Neural progenitor cell (in vitro differentiated cells): ENCODE data around the gene CSK. TPM values are rescaled to one million over a fixed set of nuclear protein-coding genes. Genes with fewer than 3 reads are reported as not detected.
A peak's percentile ranks its signal among the peaks of the same experiment; 100 is the strongest.

Experiments
- DNase-seq: peaks from one replicate; pipeline ENCODE4 v3.0.0-alpha.2; 2016; ENCODE audit warnings: low spot score
- H2AFZ ChIP-seq: fragments of 200-600 bp; sonication (generic); replicated peaks from 2 replicates; pipeline ENCODE4 v1.6.1; 2016; ENCODE audit warnings: antibody characterized with exemption
- H3F3A ChIP-seq: fragments of 200-600 bp; sonication (generic); 2 replicates; pipeline ENCODE4 v1.6.1; 2016; ENCODE audit warnings: antibody characterized with exemption, low read depth
- H3K27ac ChIP-seq: fragments of 200-600 bp; sonication (generic); 2 replicates; pipeline ENCODE4 v1.5.1; 2016; ENCODE audit warnings: mild to moderate bottlenecking
- H3K27me3 ChIP-seq: fragments of 200-600 bp; sonication (generic); 2 replicates; pipeline ENCODE4 v1.6.1; 2016; ENCODE audit warnings: mild to moderate bottlenecking, moderate library complexity
- H3K36me3 ChIP-seq: fragments of 200-600 bp; sonication (generic); 2 replicates; pipeline ENCODE4 v1.5.1; 2016
- H3K4me1 ChIP-seq: fragments of 200-600 bp; sonication (generic); 2 replicates; pipeline ENCODE4 v1.6.1; 2016; ENCODE audit warnings: mixed run types
- H3K4me2 ChIP-seq: fragments of 200-600 bp; sonication (generic); 2 replicates; pipeline ENCODE4 v1.6.1; 2016
- H3K4me3 ChIP-seq: fragments of 200-600 bp; sonication (generic); 2 replicates; pipeline ENCODE4 v1.5.1; 2016
- H3K79me2 ChIP-seq: fragments of 200-600 bp; sonication (generic); 2 replicates; pipeline ENCODE4 v1.6.1; 2016; ENCODE audit warnings: low read depth
- H3K9ac ChIP-seq: fragments of 200-600 bp; sonication (generic); 2 replicates; pipeline ENCODE4 v1.6.1; 2016
- H3K9me3 ChIP-seq: fragments of 200-600 bp; sonication (generic); 2 replicates; pipeline ENCODE4 v1.5.1; 2016; ENCODE audit warnings: low read depth
- H4K20me1 ChIP-seq: fragments of 200-600 bp; sonication (generic); 2 replicates; pipeline ENCODE4 v1.6.1; 2016; ENCODE audit warnings: low read depth
- H3K27ac Mint-ChIP-seq: 3 replicates; pipeline ENCODE4 v1.8.0; 2021; ENCODE audit warnings: mixed read lengths
- H3K27me3 Mint-ChIP-seq: 2 replicates; pipeline ENCODE4 v1.8.0; 2022; ENCODE audit warnings: low read depth, mild to moderate bottlenecking, inconsistent platforms, moderate library complexity, mixed read lengths; ENCODE audit not compliant: insufficient read depth
- H3K36me3 Mint-ChIP-seq: 3 replicates; pipeline ENCODE4 v1.8.0; 2021; ENCODE audit warnings: mixed read lengths
- H3K4me1 Mint-ChIP-seq: 3 replicates; pipeline ENCODE4 v1.8.0; 2021; ENCODE audit warnings: mixed read lengths
- H3K4me3 Mint-ChIP-seq: 3 replicates; pipeline ENCODE4 v1.8.0; 2021; ENCODE audit warnings: mild to moderate bottlenecking, moderate library complexity, mixed read lengths
- H3K9me3 Mint-ChIP-seq: 3 replicates; pipeline ENCODE4 v1.8.0; 2020; ENCODE audit warnings: mixed read lengths
- CTCF ChIP-seq: fragments of 200-600 bp; sonication (generic); IDR thresholded peaks from 2 replicates; pipeline ENCODE4 v1.5.1; 2017; ENCODE audit warnings: antibody characterized with exemption, mild to moderate bottlenecking
- EZH2 ChIP-seq: fragments of 200-600 bp; sonication (generic); IDR thresholded peaks from 2 replicates; pipeline ENCODE4 v1.6.1; 2017; ENCODE audit warnings: antibody characterized with exemption, mild to moderate bottlenecking, moderate library complexity
- EZH2phosphoT487 ChIP-seq: fragments of 200-600 bp; sonication (generic); IDR thresholded peaks from 2 replicates; pipeline ENCODE4 v1.6.1; 2017; ENCODE audit warnings: antibody characterized with exemption
- total RNA-seq: library from RNA; depleted of rRNA; stranded (reverse); fragments of >200 nt; gene quantifications from 2 replicates; pipeline ENCODE4 v1.2.3, GENCODE V29; 2015; ENCODE audit warnings: low replicate concordance

The CSK gene
- total RNA-seq, 1 donor from 2014 or later = 18.3 TPM

GRCh38 chr15:74820056-74820455, 38.2 kb downstream of the CSK start:
- H3K9ac ChIP-seq = no peak overlapping the region
- no peaks in the 10 kb centered on the region for H3K79me2 ChIP-seq
- H3K4me3 ChIP-seq = no peak overlapping the region
- Mint-ChIP-seq H3K4me3 (no peak overlapping the region), H3K27me3 (peaks cover 26% of the 10 kb centered on the region), H3K4me1 (peaks cover 29% of the 10 kb centered on the region), H3K9me3 (peaks cover 2% of the 10 kb centered on the region), H3K36me3 (no peaks in the 10 kb centered on the region), H3K27ac (peak overlapping the region; percentile 69)
- H3K4me2 ChIP-seq = no peak overlapping the region
- peaks cover 20% of the 10 kb centered on the region for H3K4me1 ChIP-seq
- peaks cover 18% of the 10 kb centered on the region for H3F3A ChIP-seq
- no peak overlapping the region for H3K27ac ChIP-seq
- TF ChIP-seq EZH2 (no peak), EZH2phosphoT487 (no peak)
- peaks cover 10% of the 10 kb centered on the region for H4K20me1 ChIP-seq
- DNase-seq = no peak
- no peaks in the 10 kb centered on the region for H3K36me3 ChIP-seq
- peaks cover 12% of the 10 kb centered on the region for H3K27me3 ChIP-seq
- no peak overlapping the region for H2AFZ ChIP-seq
- no peaks in the 10 kb centered on the region for H3K9me3 ChIP-seq

GRCh38 chr15:74821091-74821789, 39.4 kb downstream of the CSK start:
- Histone ChIP-seq H3K4me3 (no peak overlapping the region), H4K20me1 (peaks cover 18% of the 10 kb centered on the region), H3K4me1 (peaks cover 23% of the 10 kb centered on the region), H3K36me3 (no peaks in the 10 kb centered on the region), H3K27ac (peak overlapping the region; percentile 23), H3K9ac (no peak overlapping the region), H3K4me2 (peak overlapping the region; percentile 64), H3F3A (peaks cover 18% of the 10 kb centered on the region), H3K79me2 (no peaks in the 10 kb centered on the region), H3K27me3 (peaks cover 24% of the 10 kb centered on the region), H2AFZ (no peak overlapping the region), H3K9me3 (no peaks in the 10 kb centered on the region)
- H3K27me3 Mint-ChIP-seq = peaks cover 25% of the 10 kb centered on the region
- H3K9me3 Mint-ChIP-seq = peaks cover 2% of the 10 kb centered on the region
- TF ChIP-seq EZH2phosphoT487 (no peak), CTCF (no peak), EZH2 (no peak)
- H3K27ac Mint-ChIP-seq = no peak overlapping the region
- DNase-seq = peak; percentile 76
- H3K4me1 Mint-ChIP-seq = peaks cover 29% of the 10 kb centered on the region
- no peaks in the 10 kb centered on the region for H3K36me3 Mint-ChIP-seq
- H3K4me3 Mint-ChIP-seq = peak overlapping the region; percentile 48

GRCh38 chr15:74821790-74822158, 39.9 kb downstream of the CSK start:
- Histone ChIP-seq H3K4me3 (no peak overlapping the region), H3K9ac (no peak overlapping the region), H3K4me2 (peak overlapping the region; percentile 64), H3K4me1 (peaks cover 27% of the 10 kb centered on the region), H2AFZ (no peak overlapping the region), H3F3A (peaks cover 20% of the 10 kb centered on the region), H4K20me1 (peaks cover 20% of the 10 kb centered on the region), H3K27ac (no peak overlapping the region), H3K79me2 (no peaks in the 10 kb centered on the region), H3K9me3 (no peaks in the 10 kb centered on the region), H3K36me3 (no peaks in the 10 kb centered on the region), H3K27me3 (peaks cover 29% of the 10 kb centered on the region)
- Mint-ChIP-seq H3K4me1 (peaks cover 31% of the 10 kb centered on the region), H3K4me3 (no peak overlapping the region), H3K9me3 (peaks cover 2% of the 10 kb centered on the region), H3K36me3 (no peaks in the 10 kb centered on the region), H3K27ac (no peak overlapping the region), H3K27me3 (peaks cover 27% of the 10 kb centered on the region)
- DNase-seq = no peak
- TF ChIP-seq EZH2 (no peak), EZH2phosphoT487 (no peak), CTCF (no peak)

- peaks cover 31% of the 10 kb centered on the region for H3K4me1 Mint-ChIP-seq
- no peak for DNase-seq
- Histone ChIP-seq H3K36me3 (no peaks in the 10 kb centered on the region), H4K20me1 (peaks cover 25% of the 10 kb centered on the region), H3K27me3 (peaks cover 34% of the 10 kb centered on the region), H2AFZ (no peak overlapping the region), H3K27ac (no peak overlapping the region), H3K9ac (no peak overlapping the region), H3K79me2 (no peaks in the 10 kb centered on the region), H3K9me3 (no peaks in the 10 kb centered on the region), H3F3A (peaks cover 22% of the 10 kb centered on the region), H3K4me2 (no peak overlapping the region), H3K4me3 (no peak overlapping the region), H3K4me1 (peaks cover 30% of the 10 kb centered on the region)
- TF ChIP-seq EZH2phosphoT487 = no peak
- no peak for TF ChIP-seq EZH2
- TF ChIP-seq CTCF = no peak
- H3K27ac Mint-ChIP-seq = no peak overlapping the region
- H3K9me3 Mint-ChIP-seq = no peaks in the 10 kb centered on the region
- H3K36me3 Mint-ChIP-seq = no peaks in the 10 kb centered on the region
- peak overlapping the region; percentile 2 for H3K4me3 Mint-ChIP-seq
- peaks cover 29% of the 10 kb centered on the region for H3K27me3 Mint-ChIP-seq
These were observed 40.4 kb downstream of the CSK start for GRCh38 chr15:74822233-74822632.
